Neural cell (in vitro differentiated cells): ENCODE measurements around the gene NOLC1. TPM values are rescaled to one million over a fixed set of nuclear protein-coding genes. Genes with fewer than 3 reads are reported as not detected.
A peak's percentile ranks its signal among the peaks of the same experiment; 100 is the strongest.

Experiments
- H2AFZ ChIP-seq: fragments of 200-600, 300-800 bp; sonication (generic), shearing (Covaris generic); 2 replicates; pipeline ENCODE4 v1.6.0; 2014; ENCODE audit warnings: low read depth, mild to moderate bottlenecking, antibody characterized with exemption, low read length, moderate library complexity
- H3F3A ChIP-seq: fragments of 200-600 bp; shearing (Covaris generic); 2 replicates; pipeline ENCODE4 v1.6.1; 2016; ENCODE audit warnings: mild to moderate bottlenecking, moderate library complexity, mixed read lengths, antibody characterized with exemption, low read length; ENCODE audit not compliant: insufficient read depth, poor library complexity, severe bottlenecking
- H3K27ac ChIP-seq: fragments of 200-600, 300-800 bp; sonication (generic), shearing (Covaris generic); 2 replicates; pipeline ENCODE4 v1.5.1; 2014; ENCODE audit warnings: mild to moderate bottlenecking, low read length, moderate library complexity
- H3K27me3 ChIP-seq: fragments of 300-800, 200-600 bp; sonication (generic), shearing (Covaris generic); 2 replicates; pipeline ENCODE4 v1.6.0; 2014; ENCODE audit warnings: mild to moderate bottlenecking, low read depth, low read length, moderate library complexity; ENCODE audit not compliant: insufficient read depth
- H3K36me3 ChIP-seq: fragments of 300-800, 200-600 bp; sonication (generic), shearing (Covaris generic); 2 replicates; pipeline ENCODE4 v1.5.1; 2014; ENCODE audit warnings: mild to moderate bottlenecking, antibody characterized with exemption, low read length, moderate library complexity; ENCODE audit not compliant: insufficient read depth
- H3K4me2 ChIP-seq: fragments of 300-800, 200-600 bp; sonication (generic), shearing (Covaris generic); 2 replicates; pipeline ENCODE4 v1.6.0; 2014; ENCODE audit warnings: mild to moderate bottlenecking, low read length
- H3K4me3 ChIP-seq: fragments of 300-800, 200-600 bp; sonication (generic), shearing (Covaris generic); 2 replicates; pipeline ENCODE4 v1.5.1; 2014; ENCODE audit warnings: mild to moderate bottlenecking, low read length, moderate library complexity
- H3K79me2 ChIP-seq: fragments of 200-600 bp; shearing (Covaris generic); replicated peaks from 2 replicates; pipeline ENCODE4 v1.6.0; 2014; ENCODE audit warnings: mild to moderate bottlenecking, low read length, moderate library complexity; ENCODE audit not compliant: insufficient read depth
- H3K9ac ChIP-seq: fragments of 300-800, 200-600 bp; sonication (generic), shearing (Covaris generic); 2 replicates; pipeline ENCODE4 v1.6.1; 2016; ENCODE audit warnings: mild to moderate bottlenecking, low read length, mixed read lengths
- H3K9me2 ChIP-seq: fragments of 200-600 bp; shearing (Covaris generic); 2 replicates; pipeline ENCODE4 v1.6.1; 2016; ENCODE audit warnings: mild to moderate bottlenecking, low read length, mixed read lengths; ENCODE audit not compliant: insufficient read depth
- H3K9me3 ChIP-seq: fragments of 200-600, 300-800 bp; sonication (generic), shearing (Covaris generic); 2 replicates; pipeline ENCODE4 v1.6.1; 2016; ENCODE audit warnings: mild to moderate bottlenecking, mixed run types, low read length, moderate library complexity, mixed read lengths
- H4K20me1 ChIP-seq: fragments of 200-600 bp; shearing (Covaris generic); 2 replicates; pipeline ENCODE4 v1.6.1; 2016; ENCODE audit warnings: mild to moderate bottlenecking, mixed run types; ENCODE audit not compliant: insufficient read depth
- EP300 ChIP-seq: fragments of 450-650 bp; conservative IDR thresholded peaks from 2 replicates; pipeline ENCODE4 v1.6.1; 2014; ENCODE audit warnings: antibody characterized with exemption, mild to moderate bottlenecking, moderate library complexity; ENCODE audit not compliant: poor library complexity, severe bottlenecking
- EZH2 ChIP-seq: fragments of 200-600, 300-800 bp; shearing (Covaris generic), sonication (generic); IDR thresholded peaks from 2 replicates; pipeline ENCODE4 v1.6.1; 2014; ENCODE audit warnings: antibody characterized with exemption, low read length, borderline replicate concordance, mild to moderate bottlenecking; ENCODE audit not compliant: insufficient read depth, poor library complexity, severe bottlenecking
- MXI1 ChIP-seq: fragments of 450-650 bp; conservative IDR thresholded peaks from 2 replicates; pipeline ENCODE4 v1.6.1; 2014; ENCODE audit warnings: antibody characterized with exemption, mild to moderate bottlenecking; ENCODE audit not compliant: poor library complexity, severe bottlenecking
- POLR2AphosphoS5 ChIP-seq: IDR thresholded peaks from 2 replicates; pipeline ENCODE4 v1.6.1; 2012
- RAD21 ChIP-seq: fragments of 450-650 bp; conservative IDR thresholded peaks from 2 replicates; pipeline ENCODE4 v1.6.1; 2014; ENCODE audit warnings: antibody characterized with exemption, mild to moderate bottlenecking, moderate library complexity
- SMC3 ChIP-seq: fragments of 450-650 bp; conservative IDR thresholded peaks from 2 replicates; pipeline ENCODE4 v1.6.1; 2014; ENCODE audit warnings: antibody characterized with exemption, mild to moderate bottlenecking, moderate library complexity; ENCODE audit not compliant: poor library complexity
- TAF1 ChIP-seq: IDR thresholded peaks from 2 replicates; pipeline ENCODE4 v1.6.1; 2012; ENCODE audit warnings: low read depth
- polyA plus RNA-seq: library from polyadenylated mRNA; depleted of rRNA; stranded (reverse); fragments of >200 nt; gene quantifications from 2 replicates; pipeline ENCODE4 v1.2.3, GENCODE V29; 2014
- TF ChIP-seq, protein P1 (sequence below): fragments of 450-650 bp; IDR thresholded peaks from 2 replicates; pipeline ENCODE4 v1.5.1; 2014; ENCODE audit warnings: antibody characterized with exemption, mild to moderate bottlenecking, moderate library complexity; ENCODE audit not compliant: poor library complexity, severe bottlenecking
- TF ChIP-seq, protein P2 (sequence below): IDR thresholded peaks from 2 replicates; pipeline ENCODE4 v1.6.1; 2012; ENCODE audit warnings: borderline replicate concordance

The NOLC1 gene
- polyA plus RNA-seq, 1 donor from 2014 or later, result 36.0 TPM

DNA sequence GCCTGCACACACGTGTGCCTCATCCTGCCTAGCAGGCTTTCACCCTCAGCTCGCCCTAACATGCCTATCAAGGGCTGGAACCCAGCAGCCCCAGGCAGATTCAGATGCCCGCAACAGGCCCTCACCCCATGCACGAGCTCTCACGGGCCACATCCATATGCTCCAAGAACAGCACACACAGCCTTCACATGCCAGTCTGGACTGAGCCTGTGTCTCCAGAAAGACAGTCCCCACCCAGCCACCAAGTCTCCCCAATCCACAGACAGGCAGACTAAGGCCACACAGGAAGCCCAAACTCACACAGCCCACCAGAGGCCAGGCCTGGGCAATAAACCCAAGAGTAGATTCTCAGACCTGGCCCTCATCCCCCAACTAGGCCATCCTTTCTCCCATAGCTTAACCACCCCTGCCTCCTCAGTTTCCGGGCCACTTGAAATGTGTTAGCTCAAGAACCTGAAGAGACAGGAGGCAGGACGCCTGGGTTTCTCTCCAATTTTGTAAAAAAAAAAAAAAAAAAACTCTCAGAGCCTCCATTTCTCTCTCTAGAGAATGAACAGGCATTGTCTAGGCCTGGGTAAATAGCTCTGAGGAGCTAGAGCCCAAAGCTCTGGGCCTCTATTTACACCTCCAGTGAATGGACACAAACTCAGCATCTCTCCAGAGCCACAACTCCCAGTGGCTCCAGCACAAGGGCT is 38.8 kb upstream of the NOLC1 start:
- Histone ChIP-seq H3K4me3 (peak overlapping the region; percentile 92), H4K20me1 (peaks cover 18% of the 10 kb centered on the region), H3F3A (no peaks in the 10 kb centered on the region), H3K9ac (peak overlapping the region; percentile 88), H3K9me3 (no peaks in the 10 kb centered on the region), H3K9me2 (no peaks in the 10 kb centered on the region), H3K79me2 (peaks cover 63% of the 10 kb centered on the region), H3K4me2 (peak overlapping the region; percentile 93), H3K27me3 (no peaks in the 10 kb centered on the region), H3K36me3 (no peaks in the 10 kb centered on the region), H2AFZ (no peak overlapping the region), H3K27ac (peak overlapping the region; percentile 93)
- TF ChIP-seq RAD21 (no peak), POLR2AphosphoS5 (no peak), EP300 (no peak), SMC3 (no peak), TAF1 (no peak), MXI1 (no peak), EZH2 (no peak)
- TF ChIP-seq, protein P1, sequence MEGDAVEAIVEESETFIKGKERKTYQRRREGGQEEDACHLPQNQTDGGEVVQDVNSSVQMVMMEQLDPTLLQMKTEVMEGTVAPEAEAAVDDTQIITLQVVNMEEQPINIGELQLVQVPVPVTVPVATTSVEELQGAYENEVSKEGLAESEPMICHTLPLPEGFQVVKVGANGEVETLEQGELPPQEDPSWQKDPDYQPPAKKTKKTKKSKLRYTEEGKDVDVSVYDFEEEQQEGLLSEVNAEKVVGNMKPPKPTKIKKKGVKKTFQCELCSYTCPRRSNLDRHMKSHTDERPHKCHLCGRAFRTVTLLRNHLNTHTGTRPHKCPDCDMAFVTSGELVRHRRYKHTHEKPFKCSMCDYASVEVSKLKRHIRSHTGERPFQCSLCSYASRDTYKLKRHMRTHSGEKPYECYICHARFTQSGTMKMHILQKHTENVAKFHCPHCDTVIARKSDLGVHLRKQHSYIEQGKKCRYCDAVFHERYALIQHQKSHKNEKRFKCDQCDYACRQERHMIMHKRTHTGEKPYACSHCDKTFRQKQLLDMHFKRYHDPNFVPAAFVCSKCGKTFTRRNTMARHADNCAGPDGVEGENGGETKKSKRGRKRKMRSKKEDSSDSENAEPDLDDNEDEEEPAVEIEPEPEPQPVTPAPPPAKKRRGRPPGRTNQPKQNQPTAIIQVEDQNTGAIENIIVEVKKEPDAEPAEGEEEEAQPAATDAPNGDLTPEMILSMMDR, result no peak
- TF ChIP-seq, protein P2, sequence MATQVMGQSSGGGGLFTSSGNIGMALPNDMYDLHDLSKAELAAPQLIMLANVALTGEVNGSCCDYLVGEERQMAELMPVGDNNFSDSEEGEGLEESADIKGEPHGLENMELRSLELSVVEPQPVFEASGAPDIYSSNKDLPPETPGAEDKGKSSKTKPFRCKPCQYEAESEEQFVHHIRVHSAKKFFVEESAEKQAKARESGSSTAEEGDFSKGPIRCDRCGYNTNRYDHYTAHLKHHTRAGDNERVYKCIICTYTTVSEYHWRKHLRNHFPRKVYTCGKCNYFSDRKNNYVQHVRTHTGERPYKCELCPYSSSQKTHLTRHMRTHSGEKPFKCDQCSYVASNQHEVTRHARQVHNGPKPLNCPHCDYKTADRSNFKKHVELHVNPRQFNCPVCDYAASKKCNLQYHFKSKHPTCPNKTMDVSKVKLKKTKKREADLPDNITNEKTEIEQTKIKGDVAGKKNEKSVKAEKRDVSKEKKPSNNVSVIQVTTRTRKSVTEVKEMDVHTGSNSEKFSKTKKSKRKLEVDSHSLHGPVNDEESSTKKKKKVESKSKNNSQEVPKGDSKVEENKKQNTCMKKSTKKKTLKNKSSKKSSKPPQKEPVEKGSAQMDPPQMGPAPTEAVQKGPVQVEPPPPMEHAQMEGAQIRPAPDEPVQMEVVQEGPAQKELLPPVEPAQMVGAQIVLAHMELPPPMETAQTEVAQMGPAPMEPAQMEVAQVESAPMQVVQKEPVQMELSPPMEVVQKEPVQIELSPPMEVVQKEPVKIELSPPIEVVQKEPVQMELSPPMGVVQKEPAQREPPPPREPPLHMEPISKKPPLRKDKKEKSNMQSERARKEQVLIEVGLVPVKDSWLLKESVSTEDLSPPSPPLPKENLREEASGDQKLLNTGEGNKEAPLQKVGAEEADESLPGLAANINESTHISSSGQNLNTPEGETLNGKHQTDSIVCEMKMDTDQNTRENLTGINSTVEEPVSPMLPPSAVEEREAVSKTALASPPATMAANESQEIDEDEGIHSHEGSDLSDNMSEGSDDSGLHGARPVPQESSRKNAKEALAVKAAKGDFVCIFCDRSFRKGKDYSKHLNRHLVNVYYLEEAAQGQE, result no peak

DNA sequence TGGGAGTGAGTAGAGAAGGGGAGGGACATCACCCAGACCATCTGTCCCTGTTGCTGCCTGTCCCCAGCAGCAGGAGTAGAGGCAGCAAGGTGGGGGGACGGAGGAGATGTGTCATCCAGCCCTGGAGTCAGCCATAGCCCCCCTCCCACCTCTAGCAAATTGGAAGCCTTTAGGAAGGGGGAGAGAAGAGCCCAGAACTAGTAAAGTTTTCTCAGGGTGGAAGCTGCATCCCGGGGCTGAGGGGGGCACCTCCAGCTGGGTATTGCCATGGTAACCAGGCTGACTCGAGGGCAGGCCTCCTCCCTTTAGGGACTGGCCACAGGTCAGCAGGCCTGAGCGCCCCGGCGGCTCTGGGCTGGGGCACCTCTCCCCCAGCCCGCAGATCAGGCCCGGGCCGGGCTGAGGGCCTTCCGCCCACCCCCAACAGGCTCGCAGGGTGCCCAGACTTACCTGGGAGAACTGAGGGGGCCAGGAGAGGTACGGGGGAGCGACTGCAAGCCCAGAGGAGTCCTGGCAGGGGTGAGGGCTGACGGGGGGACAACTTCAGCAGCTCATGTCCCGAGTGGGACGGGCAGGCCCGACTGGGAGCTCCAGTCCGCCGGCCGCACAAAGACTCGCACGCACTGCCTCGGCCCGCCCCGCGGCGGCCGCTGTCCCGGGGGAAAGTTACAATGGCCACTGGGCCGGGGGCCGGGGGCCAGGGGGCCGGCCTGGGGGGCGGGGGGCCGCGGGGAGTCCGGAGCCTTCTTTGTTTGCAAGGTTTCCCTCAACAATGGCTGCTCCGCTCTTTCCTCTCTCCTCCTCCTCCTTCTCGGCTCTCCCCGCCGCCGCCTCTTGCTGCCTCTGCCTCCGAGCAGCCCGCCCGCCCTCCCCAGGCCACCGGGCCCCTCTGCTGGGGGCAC is 38.0 kb upstream of the NOLC1 start:
- Histone ChIP-seq H3K9me2 (no peaks in the 10 kb centered on the region), H3K4me2 (peak overlapping the region; percentile 93), H3K79me2 (peaks cover 71% of the 10 kb centered on the region), H3K27ac (peak overlapping the region; percentile 93), H3F3A (no peaks in the 10 kb centered on the region), H3K9ac (peak overlapping the region; percentile 88), H3K27me3 (no peaks in the 10 kb centered on the region), H3K9me3 (no peaks in the 10 kb centered on the region), H3K36me3 (no peaks in the 10 kb centered on the region), H3K4me3 (peak overlapping the region; percentile 92), H2AFZ (no peak overlapping the region), H4K20me1 (peaks cover 18% of the 10 kb centered on the region)
- no peak for TF ChIP-seq RAD21
- no peak for TF ChIP-seq SMC3
- TF ChIP-seq EZH2, result no peak
- TF ChIP-seq EP300, result no peak
- no peak for TF ChIP-seq MXI1
- TF ChIP-seq TAF1, result peak; percentile 14
- TF ChIP-seq, protein P2, result no peak
- TF ChIP-seq POLR2AphosphoS5, result no peak
